Measurements from ENCODE around the gene ASPSCR1. TPM values are rescaled to one million over a fixed set of nuclear protein-coding genes. Genes with fewer than 3 reads are reported as not detected.

ASPSCR1 gene
- total and polyA plus RNA-seq, 10 of the 15 experiments (the other 5 are each of a cell fraction or from before 2014, with no cell fraction given): 1.5 to 48.4 (median 25.4) TPM

- Histone ChIP-seq H3K79me2 (ENCODE audit: control insufficient read depth, insufficient read depth, low read length) (no peaks in the 10 kb centered on the region), H3K4me3 (no peak overlapping the region), H3K36me3 (ENCODE audit: control insufficient read depth in 2 of 2, insufficient read depth in 2 of 2, low read length in 1 of 2) (no peaks in the 10 kb centered on the region; a peak in 1 of 4 replicates), H3K27me3 (replicated peaks in 1 of 2; ENCODE audit: control insufficient read depth in 2 of 2, insufficient read depth in 2 of 2, low read length in 1 of 2) (no peaks in the 10 kb centered on the region), H2AFZ (ENCODE audit: control insufficient read depth, low read depth, low read length) (no peak overlapping the region), H3K27ac (ENCODE audit: control insufficient read depth, insufficient read depth) (no peak overlapping the region), H4K20me1 (ENCODE audit: control insufficient read depth, insufficient read depth) (no peaks in the 10 kb centered on the region), H3K4me1 (ENCODE audit: control insufficient read depth, insufficient read depth, low read length) (no peaks in the 10 kb centered on the region), H3K9ac (ENCODE audit: control insufficient read depth, insufficient read depth, low read length) (no peak overlapping the region), H3K9me3 (replicated peaks; ENCODE audit: control insufficient read depth, insufficient read depth, low read length) (no peaks in the 10 kb centered on the region), H3K4me2 (ENCODE audit: control insufficient read depth, insufficient read depth) (no peak overlapping the region)
- ChIA-PET CTCF (interaction anchor here (1.3 kb wide), 1 partner anchor 54 kb away, joined by 3 read pairs; no protein-coding TSS in a partner anchor), SMC1A (ENCODE audit: uncharacterized antibody, unreplicated experiment) (no interaction called here), POLR2A (no interaction called here), RAD21 (ENCODE audit: unreplicated experiment) (no interaction called here)
- intact Hi-C loops (cut with micrococcal nuclease; ENCODE audit: unreplicated experiment): no loop called here
- TF ChIP-seq SRF (IDR thresholded peaks at IDR 0.05; ENCODE audit: low read depth in 2 of 2, low read length in 2 of 2): no peak
- no peak for TF ChIP-seq FOXK2 (IDR thresholded peaks at IDR 0.05)
- no peak for TF ChIP-seq TBL1XR1 (IDR thresholded peaks at IDR 0.05; ENCODE audit: low read depth, low read length)
- TF ChIP-seq ZBTB4 (CRISPR knock-in tag; IDR thresholded peaks at IDR 0.05): no peak
- BruUV-seq (replicated peaks): no TSS peak
- no peak for DNase-seq (ENCODE audit: low read depth, low spot score)
- ATAC-seq: no peak
- FAIRE-seq: no peak
- in situ Hi-C loops (cut with MboI): no loop called here
- 77% methylated on average over 22 of the region's 22 CpGs for WGBS (ENCODE audit: insufficient coverage, insufficient replicate concordance, low lambda C conversion rate, missing lambda C conversion rate)
Measured at GRCh38 chr17:82013341-82013740, 35.9 kb downstream of the ASPSCR1 start.
